A673 (cell line): ENCODE data around the gene DNAI1. TPM values are rescaled to one million over a fixed set of nuclear protein-coding genes. Genes with fewer than 3 reads are reported as not detected.

Experiments
- BruUV-seq: library from RNA; stranded (reverse); fragments of 400-500 nt; replicated peaks from 2 replicates; lab custom pipeline; 2021; lab: Mats Ljungman, UMichigan
- CTCF ChIA-PET: fragments of 300-600 bp; sonication (Branson Sonifier 250); formaldehyde crosslinking; loops from one replicate; lab custom pipeline; 2022; ENCODE audit warnings: antibody characterized with exemption; lab: Charles Lee
- POLR2A ChIA-PET: fragments of 300-600 bp; sonication (Branson Sonifier 250); formaldehyde crosslinking; loops from one replicate; lab custom pipeline; 2022; ENCODE audit warnings: antibody characterized with exemption; ENCODE audit not compliant: low non-redundant PET; lab: Charles Lee
- DNase-seq: peaks from one replicate; pipeline ENCODE4 v3.0.0-alpha.2; 2015; ENCODE audit warnings: low spot score
- H3K27ac ChIP-seq: fragments of 200-600 bp; sonication (generic); 2 replicates; pipeline ENCODE4 v1.5.1; 2016; ENCODE audit warnings: mixed run types, low read depth, mild to moderate bottlenecking, mixed read lengths, antibody characterized with exemption, low read length; ENCODE audit not compliant: poor library complexity, severe bottlenecking
- H3K27me3 ChIP-seq: fragments of 200-600 bp; sonication (generic); replicated peaks from 2 replicates; pipeline ENCODE4 v1.6.1; 2017; ENCODE audit warnings: mixed run types, low read depth, mild to moderate bottlenecking, mixed read lengths, antibody characterized with exemption, low read length; ENCODE audit not compliant: insufficient read depth, poor library complexity
- H3K36me3 ChIP-seq: fragments of 200-600 bp; sonication (generic); 2 replicates; pipeline ENCODE4 v1.6.1; 2016; ENCODE audit warnings: mixed run types, mild to moderate bottlenecking, mixed read lengths, antibody characterized with exemption, low read length; ENCODE audit not compliant: insufficient read depth, poor library complexity, severe bottlenecking
- H3K4me1 ChIP-seq: fragments of 200-600 bp; sonication (generic); 2 replicates; pipeline ENCODE4 v1.6.1; 2017; ENCODE audit warnings: mixed run types, mild to moderate bottlenecking, mixed read lengths, antibody characterized with exemption, low read length; ENCODE audit not compliant: insufficient read depth, poor library complexity, severe bottlenecking
- H3K4me3 ChIP-seq: fragments of 200-600 bp; sonication (generic); 2 replicates; pipeline ENCODE4 v1.5.1; 2016; ENCODE audit warnings: low read depth, mixed run types, mild to moderate bottlenecking, mixed read lengths, low read length; ENCODE audit not compliant: poor library complexity, severe bottlenecking
- H3K9me3 ChIP-seq: fragments of 200-600 bp; sonication (generic); 2 replicates; pipeline ENCODE4 v1.6.1; 2016; ENCODE audit warnings: mixed run types, low read depth, mild to moderate bottlenecking, mixed read lengths, antibody characterized with exemption, low read length; ENCODE audit not compliant: poor library complexity, severe bottlenecking
- EZH2 ChIP-seq: fragments of 200-600 bp; sonication (generic); IDR thresholded peaks from 2 replicates; pipeline ENCODE4 v1.6.1; 2017; ENCODE audit warnings: borderline replicate concordance, low read depth, mild to moderate bottlenecking, mixed read lengths, antibody characterized with exemption, low read length; ENCODE audit not compliant: poor library complexity, severe bottlenecking
- intact Hi-C: fragments of 100-400 bp; cut with micrococcal nuclease; formaldehyde crosslinking; loops from one replicate; pipeline ENCODE4 v1.10.0; 2022; ENCODE audit not compliant: unreplicated experiment
- total RNA-seq: library from RNA; stranded (reverse); gene quantifications from 2 replicates; pipeline ENCODE4 v1.2.3, GENCODE V29; 2021
- TF ChIP-seq, protein P1 (sequence below): fragments of 300-800, 200-600 bp; sonication (generic); conservative IDR thresholded peaks from 2 replicates; pipeline ENCODE4 v1.5.1; 2017; ENCODE audit warnings: low read depth, mild to moderate bottlenecking, antibody characterized with exemption, low read length, moderate library complexity, mixed read lengths

Gene DNAI1
- total RNA-seq, 1 experiment from 2014 or later: not detected

DNA sequence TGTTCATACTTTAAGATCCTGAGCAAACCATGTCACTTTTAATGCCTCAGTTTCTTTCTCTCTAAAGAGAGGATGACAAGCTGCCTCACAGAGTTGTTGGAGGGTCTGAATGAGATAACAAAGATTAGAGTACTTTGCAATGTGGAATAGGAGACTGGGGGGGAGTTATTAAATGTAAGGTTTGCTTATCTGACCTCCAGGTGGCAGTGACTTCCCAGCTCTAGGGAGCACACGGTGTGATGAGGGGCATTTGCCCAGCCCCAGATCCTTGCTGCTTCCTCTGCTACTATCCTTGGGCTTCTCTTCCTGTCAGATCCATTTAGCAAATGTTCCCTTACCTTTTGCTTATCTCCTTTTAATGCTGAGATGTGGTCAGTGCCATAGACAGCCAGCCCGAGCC lies 33.4 kb downstream of the DNAI1 start:
- Histone ChIP-seq H3K4me1 (no peaks in the 10 kb centered on the region), H3K36me3 (no peaks in the 10 kb centered on the region), H3K27me3 (peaks cover 16% of the 10 kb centered on the region), H3K27ac (no peak overlapping the region), H3K9me3 (no peaks in the 10 kb centered on the region), H3K4me3 (no peak overlapping the region)
- BruUV-seq: no TSS peak
- ChIA-PET POLR2A (no interaction called here), CTCF (interaction anchor here (0.5 kb wide), 1 partner anchor 1298 kb away, joined by 4 read pairs; no protein-coding TSS in a partner anchor)
- TF ChIP-seq EZH2: no peak
- DNase-seq: no peak
- intact Hi-C loops: no loop called here

GRCh38 chr9:34493972-34494535 lies 35.4 kb downstream of the DNAI1 start:
- H3K36me3 ChIP-seq: no peaks in the 10 kb centered on the region
- intact Hi-C loops: no loop called here
- peak; percentile 55 for DNase-seq
- TF ChIP-seq EZH2: no peak
- TF ChIP-seq, protein P1, sequence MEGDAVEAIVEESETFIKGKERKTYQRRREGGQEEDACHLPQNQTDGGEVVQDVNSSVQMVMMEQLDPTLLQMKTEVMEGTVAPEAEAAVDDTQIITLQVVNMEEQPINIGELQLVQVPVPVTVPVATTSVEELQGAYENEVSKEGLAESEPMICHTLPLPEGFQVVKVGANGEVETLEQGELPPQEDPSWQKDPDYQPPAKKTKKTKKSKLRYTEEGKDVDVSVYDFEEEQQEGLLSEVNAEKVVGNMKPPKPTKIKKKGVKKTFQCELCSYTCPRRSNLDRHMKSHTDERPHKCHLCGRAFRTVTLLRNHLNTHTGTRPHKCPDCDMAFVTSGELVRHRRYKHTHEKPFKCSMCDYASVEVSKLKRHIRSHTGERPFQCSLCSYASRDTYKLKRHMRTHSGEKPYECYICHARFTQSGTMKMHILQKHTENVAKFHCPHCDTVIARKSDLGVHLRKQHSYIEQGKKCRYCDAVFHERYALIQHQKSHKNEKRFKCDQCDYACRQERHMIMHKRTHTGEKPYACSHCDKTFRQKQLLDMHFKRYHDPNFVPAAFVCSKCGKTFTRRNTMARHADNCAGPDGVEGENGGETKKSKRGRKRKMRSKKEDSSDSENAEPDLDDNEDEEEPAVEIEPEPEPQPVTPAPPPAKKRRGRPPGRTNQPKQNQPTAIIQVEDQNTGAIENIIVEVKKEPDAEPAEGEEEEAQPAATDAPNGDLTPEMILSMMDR: no peak
- no peaks in the 10 kb centered on the region for H3K4me1 ChIP-seq
- no peaks in the 10 kb centered on the region for H3K9me3 ChIP-seq
- ChIA-PET CTCF (no interaction called here), POLR2A (no interaction called here)
- no peak overlapping the region for H3K27ac ChIP-seq
- peaks cover 1% of the 10 kb centered on the region for H3K27me3 ChIP-seq
- BruUV-seq: no TSS peak
- H3K4me3 ChIP-seq: no peak overlapping the region

GRCh38 chr9:34496149-34496712 lies 37.6 kb downstream of the DNAI1 start:
- BruUV-seq: no TSS peak
- H3K27ac ChIP-seq: no peak overlapping the region
- no peaks in the 10 kb centered on the region for H3K9me3 ChIP-seq
- ChIA-PET POLR2A (no interaction called here), CTCF (interaction anchor here (1.7 kb wide), 1 partner anchor 92 kb away, joined by 4 read pairs; no protein-coding TSS in a partner anchor)
- H3K27me3 ChIP-seq: no peaks in the 10 kb centered on the region
- no peaks in the 10 kb centered on the region for H3K4me1 ChIP-seq
- TF ChIP-seq, protein P1: no peak
- no peak for TF ChIP-seq EZH2
- DNase-seq: peak; percentile 31
- no peak overlapping the region for H3K4me3 ChIP-seq
- intact Hi-C loops: no loop called here
- no peaks in the 10 kb centered on the region for H3K36me3 ChIP-seq
